ENCODE data around the gene ITGB7.

DNA sequence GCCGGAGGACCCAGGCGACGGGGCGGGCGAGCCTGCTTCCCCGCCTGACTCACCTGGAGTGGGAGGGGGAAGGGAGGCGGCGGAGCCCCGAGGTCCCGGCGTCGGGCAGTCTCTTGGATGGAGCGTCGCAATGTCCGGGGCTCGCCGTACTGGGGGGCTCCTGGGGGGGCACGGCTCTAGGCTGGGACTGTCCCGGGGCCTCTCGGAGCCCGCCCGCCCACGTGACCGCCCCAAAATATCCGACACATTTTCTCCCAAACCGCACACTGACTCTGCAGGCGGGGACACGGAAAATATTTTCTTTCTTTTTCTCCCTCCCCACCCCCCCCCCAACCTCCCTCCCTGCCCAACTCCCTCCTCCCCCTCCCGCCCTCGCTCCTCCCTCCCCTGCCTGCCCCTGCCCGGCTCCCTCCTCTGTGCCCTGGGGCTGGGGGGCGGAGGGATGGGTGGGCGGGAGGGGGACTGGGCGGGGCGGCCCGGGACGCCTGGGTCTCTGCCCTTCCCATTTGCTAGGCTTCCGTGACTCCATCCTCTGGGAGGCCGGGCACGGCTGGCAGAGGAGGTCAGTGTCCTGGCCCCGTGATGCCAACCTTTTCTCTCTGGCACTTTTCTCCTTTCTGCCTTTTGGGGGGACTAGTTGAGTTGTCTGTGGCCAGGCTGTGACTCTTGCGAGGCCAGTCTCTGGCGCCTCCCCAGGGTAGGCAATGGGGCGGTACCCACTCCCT lies 25.0 kb upstream of the ITGB7 start, which contains the start of gene RARG:
- TF ChIP-seq EZH2 (IDR thresholded peaks at IDR 0.05) (no peak), EZH2phosphoT487 (IDR thresholded peaks at IDR 0.05) (no peak)
- TF ChIP-seq, protein P1, sequence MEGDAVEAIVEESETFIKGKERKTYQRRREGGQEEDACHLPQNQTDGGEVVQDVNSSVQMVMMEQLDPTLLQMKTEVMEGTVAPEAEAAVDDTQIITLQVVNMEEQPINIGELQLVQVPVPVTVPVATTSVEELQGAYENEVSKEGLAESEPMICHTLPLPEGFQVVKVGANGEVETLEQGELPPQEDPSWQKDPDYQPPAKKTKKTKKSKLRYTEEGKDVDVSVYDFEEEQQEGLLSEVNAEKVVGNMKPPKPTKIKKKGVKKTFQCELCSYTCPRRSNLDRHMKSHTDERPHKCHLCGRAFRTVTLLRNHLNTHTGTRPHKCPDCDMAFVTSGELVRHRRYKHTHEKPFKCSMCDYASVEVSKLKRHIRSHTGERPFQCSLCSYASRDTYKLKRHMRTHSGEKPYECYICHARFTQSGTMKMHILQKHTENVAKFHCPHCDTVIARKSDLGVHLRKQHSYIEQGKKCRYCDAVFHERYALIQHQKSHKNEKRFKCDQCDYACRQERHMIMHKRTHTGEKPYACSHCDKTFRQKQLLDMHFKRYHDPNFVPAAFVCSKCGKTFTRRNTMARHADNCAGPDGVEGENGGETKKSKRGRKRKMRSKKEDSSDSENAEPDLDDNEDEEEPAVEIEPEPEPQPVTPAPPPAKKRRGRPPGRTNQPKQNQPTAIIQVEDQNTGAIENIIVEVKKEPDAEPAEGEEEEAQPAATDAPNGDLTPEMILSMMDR (IDR thresholded peaks at IDR 0.05): no peak
